ENCODE measurements around the gene CPNE9.

Gene CPNE9

GRCh38 chr3:9688961-9689360 lies 14.7 kb upstream of the CPNE9 start:
- Histone ChIP-seq H3K9ac (ENCODE audit: low read depth, low read length) (no peak overlapping the region), H3K4me1 (ENCODE audit: control insufficient read depth, insufficient read depth, low read length) (no peaks in the 10 kb centered on the region), H3K27ac (ENCODE audit: low read depth, low read length) (no peak overlapping the region), H3K36me3 (ENCODE audit: control insufficient read depth, insufficient read depth, low read length) (peaks cover 90% of the 10 kb centered on the region), H3K27me3 (ENCODE audit: control insufficient read depth, insufficient read depth, low read length) (no peaks in the 10 kb centered on the region), H3K4me3 (ENCODE audit: low read depth, low read length) (no peak overlapping the region), H3K9me3 (ENCODE audit: control insufficient read depth, insufficient read depth, low read length) (no peaks in the 10 kb centered on the region)

- H3K4me1 ChIP-seq (ENCODE audit: control insufficient read depth, insufficient read depth, low read length), result no peaks in the 10 kb centered on the region
- H3K27me3 ChIP-seq (ENCODE audit: control insufficient read depth, insufficient read depth, low read length), result no peaks in the 10 kb centered on the region
- H3K36me3 ChIP-seq (ENCODE audit: control insufficient read depth, insufficient read depth, low read length), result peaks cover 82% of the 10 kb centered on the region
- no peak overlapping the region for H3K4me3 ChIP-seq (ENCODE audit: low read depth, low read length)
- H3K9ac ChIP-seq (ENCODE audit: low read depth, low read length), result no peak overlapping the region
- no peak overlapping the region for H3K27ac ChIP-seq (ENCODE audit: low read depth, low read length)
- H3K9me3 ChIP-seq (ENCODE audit: control insufficient read depth, insufficient read depth, low read length), result no peaks in the 10 kb centered on the region
Measured at GRCh38 chr3:9689757-9690156, 13.9 kb upstream of the CPNE9 start.

GRCh38 chr3:9690451-9691450 lies 12.9 kb upstream of the CPNE9 start:
- H3K27ac ChIP-seq (ENCODE audit: low read depth, low read length), result no peak overlapping the region
- no peak overlapping the region for H3K4me3 ChIP-seq (ENCODE audit: low read depth, low read length)
- H3K27me3 ChIP-seq (ENCODE audit: control insufficient read depth, insufficient read depth, low read length), result no peaks in the 10 kb centered on the region
- H3K9ac ChIP-seq (ENCODE audit: low read depth, low read length), result no peak overlapping the region
- H3K36me3 ChIP-seq (ENCODE audit: control insufficient read depth, insufficient read depth, low read length), result peaks cover 78% of the 10 kb centered on the region
- no peaks in the 10 kb centered on the region for H3K9me3 ChIP-seq (ENCODE audit: control insufficient read depth, insufficient read depth, low read length)
- no peaks in the 10 kb centered on the region for H3K4me1 ChIP-seq (ENCODE audit: control insufficient read depth, insufficient read depth, low read length)

- Histone ChIP-seq H3K36me3 (ENCODE audit: control insufficient read depth, insufficient read depth, low read length) (peaks cover 69% of the 10 kb centered on the region), H3K27me3 (ENCODE audit: control insufficient read depth, insufficient read depth, low read length) (no peaks in the 10 kb centered on the region), H3K27ac (ENCODE audit: low read depth, low read length) (no peak overlapping the region), H3K4me3 (ENCODE audit: low read depth, low read length) (no peak overlapping the region), H3K9me3 (ENCODE audit: control insufficient read depth, insufficient read depth, low read length) (no peaks in the 10 kb centered on the region), H3K9ac (ENCODE audit: low read depth, low read length) (no peak overlapping the region), H3K4me1 (ENCODE audit: control insufficient read depth, insufficient read depth, low read length) (no peaks in the 10 kb centered on the region)
Measured at GRCh38 chr3:9691636-9692035, 12.0 kb upstream of the CPNE9 start.

- Histone ChIP-seq H3K36me3 (ENCODE audit: control insufficient read depth, insufficient read depth, low read length) (peaks cover 65% of the 10 kb centered on the region), H3K27ac (ENCODE audit: low read depth, low read length) (no peak overlapping the region), H3K9me3 (ENCODE audit: control insufficient read depth, insufficient read depth, low read length) (no peaks in the 10 kb centered on the region), H3K9ac (ENCODE audit: low read depth, low read length) (no peak overlapping the region), H3K4me3 (ENCODE audit: low read depth, low read length) (no peak overlapping the region), H3K4me1 (ENCODE audit: control insufficient read depth, insufficient read depth, low read length) (no peaks in the 10 kb centered on the region), H3K27me3 (ENCODE audit: control insufficient read depth, insufficient read depth, low read length) (no peaks in the 10 kb centered on the region)
Measured at GRCh38 chr3:9692416-9692815, 11.2 kb upstream of the CPNE9 start.

GRCh38 chr3:9695345-9695744 lies 8.3 kb upstream of the CPNE9 start:
- no peak overlapping the region for H3K4me3 ChIP-seq (ENCODE audit: low read depth, low read length)
- no peaks in the 10 kb centered on the region for H3K9me3 ChIP-seq (ENCODE audit: control insufficient read depth, insufficient read depth, low read length)
- H3K9ac ChIP-seq (ENCODE audit: low read depth, low read length), result no peak overlapping the region
- peaks cover 45% of the 10 kb centered on the region for H3K36me3 ChIP-seq (ENCODE audit: control insufficient read depth, insufficient read depth, low read length)
- no peaks in the 10 kb centered on the region for H3K27me3 ChIP-seq (ENCODE audit: control insufficient read depth, insufficient read depth, low read length)
- H3K4me1 ChIP-seq (ENCODE audit: control insufficient read depth, insufficient read depth, low read length), result no peaks in the 10 kb centered on the region
- H3K27ac ChIP-seq (ENCODE audit: low read depth, low read length), result no peak overlapping the region

- no peak overlapping the region for H3K9ac ChIP-seq (ENCODE audit: low read depth, low read length)
- peaks cover 41% of the 10 kb centered on the region for H3K36me3 ChIP-seq (ENCODE audit: control insufficient read depth, insufficient read depth, low read length)
- no peak overlapping the region for H3K4me3 ChIP-seq (ENCODE audit: low read depth, low read length)
- H3K27ac ChIP-seq (ENCODE audit: low read depth, low read length), result no peak overlapping the region
- no peaks in the 10 kb centered on the region for H3K9me3 ChIP-seq (ENCODE audit: control insufficient read depth, insufficient read depth, low read length)
- H3K27me3 ChIP-seq (ENCODE audit: control insufficient read depth, insufficient read depth, low read length), result no peaks in the 10 kb centered on the region
- H3K4me1 ChIP-seq (ENCODE audit: control insufficient read depth, insufficient read depth, low read length), result no peaks in the 10 kb centered on the region
Measured at GRCh38 chr3:9695746-9696145, 7.9 kb upstream of the CPNE9 start.

- peaks cover 37% of the 10 kb centered on the region for H3K36me3 ChIP-seq (ENCODE audit: control insufficient read depth, insufficient read depth, low read length)
- no peaks in the 10 kb centered on the region for H3K4me1 ChIP-seq (ENCODE audit: control insufficient read depth, insufficient read depth, low read length)
- no peaks in the 10 kb centered on the region for H3K9me3 ChIP-seq (ENCODE audit: control insufficient read depth, insufficient read depth, low read length)
- H3K27me3 ChIP-seq (ENCODE audit: control insufficient read depth, insufficient read depth, low read length), result no peaks in the 10 kb centered on the region
- H3K9ac ChIP-seq (ENCODE audit: low read depth, low read length), result no peak overlapping the region
- no peak overlapping the region for H3K4me3 ChIP-seq (ENCODE audit: low read depth, low read length)
- H3K27ac ChIP-seq (ENCODE audit: low read depth, low read length), result no peak overlapping the region
Measured at GRCh38 chr3:9696480-9697220, 7.0 kb upstream of the CPNE9 start.

- no peak overlapping the region for H3K4me3 ChIP-seq (ENCODE audit: low read depth, low read length)
- no peaks in the 10 kb centered on the region for H3K9me3 ChIP-seq (ENCODE audit: control insufficient read depth, insufficient read depth, low read length)
- H3K27me3 ChIP-seq (ENCODE audit: control insufficient read depth, insufficient read depth, low read length), result peaks cover 4% of the 10 kb centered on the region; the same call in 1 of the 2 replicates
- H3K4me1 ChIP-seq (ENCODE audit: control insufficient read depth, insufficient read depth, low read length), result no peaks in the 10 kb centered on the region
- H3K36me3 ChIP-seq (ENCODE audit: control insufficient read depth, insufficient read depth, low read length), result peaks cover 37% of the 10 kb centered on the region
- no peak overlapping the region for H3K27ac ChIP-seq (ENCODE audit: low read depth, low read length)
- no peak overlapping the region for H3K9ac ChIP-seq (ENCODE audit: low read depth, low read length)
Measured at GRCh38 chr3:9697892-9698291, 5.7 kb upstream of the CPNE9 start.

GRCh38 chr3:9698293-9698692 lies 5.3 kb upstream of the CPNE9 start:
- Histone ChIP-seq H3K27ac (ENCODE audit: low read depth, low read length) (no peak overlapping the region), H3K4me1 (ENCODE audit: control insufficient read depth, insufficient read depth, low read length) (no peaks in the 10 kb centered on the region), H3K4me3 (ENCODE audit: low read depth, low read length) (no peak overlapping the region), H3K9ac (ENCODE audit: low read depth, low read length) (no peak overlapping the region), H3K9me3 (ENCODE audit: control insufficient read depth, insufficient read depth, low read length) (no peaks in the 10 kb centered on the region), H3K36me3 (ENCODE audit: control insufficient read depth, insufficient read depth, low read length) (peaks cover 33% of the 10 kb centered on the region), H3K27me3 (ENCODE audit: control insufficient read depth, insufficient read depth, low read length) (peaks cover 8% of the 10 kb centered on the region)

GRCh38 chr3:9700536-9700935 lies 3.1 kb upstream of the CPNE9 start:
- H3K27ac ChIP-seq (ENCODE audit: low read depth, low read length), result no peak overlapping the region
- H3K4me3 ChIP-seq (ENCODE audit: low read depth, low read length), result no peak overlapping the region
- peaks cover 18% of the 10 kb centered on the region for H3K27me3 ChIP-seq (ENCODE audit: control insufficient read depth, insufficient read depth, low read length)
- H3K9me3 ChIP-seq (ENCODE audit: control insufficient read depth, insufficient read depth, low read length), result no peaks in the 10 kb centered on the region
- H3K9ac ChIP-seq (ENCODE audit: low read depth, low read length), result no peak overlapping the region
- no peaks in the 10 kb centered on the region for H3K4me1 ChIP-seq (ENCODE audit: control insufficient read depth, insufficient read depth, low read length)
- H3K36me3 ChIP-seq (ENCODE audit: control insufficient read depth, insufficient read depth, low read length), result peaks cover 25% of the 10 kb centered on the region

Measured in HUES48 (cell line).